Mesenchymal stem cell (in vitro differentiated cells and primary cell): Measurements from ENCODE around the gene CACNA1C.

Experiments
- DNase-seq: peaks from one replicate; pipeline ENCODE4 v3.0.0-alpha.2; 2013
- H2AFZ ChIP-seq: one replicate; pipeline ENCODE4 v1.6.1; 2013; ENCODE audit warnings: low read depth, mild to moderate bottlenecking, control low read depth, inconsistent platforms, low read length, moderate library complexity
- H2AK5ac ChIP-seq: 2 replicates; pipeline ENCODE4 v1.6.1; 2013; ENCODE audit warnings: low read length, moderate library complexity, mild to moderate bottlenecking, inconsistent platforms; ENCODE audit not compliant: severe bottlenecking
- H2BK120ac ChIP-seq: one replicate; pipeline ENCODE4 v1.6.1; 2013; ENCODE audit warnings: low read depth, mild to moderate bottlenecking, inconsistent platforms, low read length, moderate library complexity
- H2BK12ac ChIP-seq, 2 experiments: one replicate each; pipeline ENCODE4 v1.6.1; 2013; ENCODE audit warnings: inconsistent platforms in 2 of 2, low read length in 2 of 2, mild to moderate bottlenecking in 2 of 2, moderate library complexity in 2 of 2, control low read depth in 1 of 2
- H2BK15ac ChIP-seq: one replicate; pipeline ENCODE4 v1.6.1; 2013; ENCODE audit warnings: mild to moderate bottlenecking, low read depth, inconsistent platforms; ENCODE audit not compliant: poor library complexity, severe bottlenecking
- H2BK5ac ChIP-seq: 2 replicates; pipeline ENCODE4 v1.6.1; 2013; ENCODE audit warnings: low read depth, mild to moderate bottlenecking, low read length, control low read depth, inconsistent platforms; ENCODE audit not compliant: poor library complexity, severe bottlenecking
- H3K14ac ChIP-seq, 2 experiments: one replicate each; pipeline ENCODE4 v1.6.1; 2013; ENCODE audit warnings: inconsistent platforms in 2 of 2, low read length in 2 of 2, control low read depth in 1 of 2, mild to moderate bottlenecking in 1 of 2, moderate library complexity in 1 of 2
- H3K18ac ChIP-seq, 2 experiments: one replicate each; pipeline ENCODE4 v1.6.1; 2013; ENCODE audit warnings: inconsistent platforms in 2 of 2, low read length in 2 of 2, control low read depth in 1 of 2, low read depth in 1 of 2, mild to moderate bottlenecking in 1 of 2
- H3K23ac ChIP-seq, 2 experiments: one replicate each; pipeline ENCODE4 v1.6.1; 2013; ENCODE audit warnings: inconsistent platforms in 2 of 2, low read length in 2 of 2, mild to moderate bottlenecking in 2 of 2, moderate library complexity in 2 of 2, control low read depth in 1 of 2
- H3K27ac ChIP-seq: 2 replicates; pipeline ENCODE4 v1.5.1; 2013; ENCODE audit warnings: mild to moderate bottlenecking, moderate library complexity, low read length, control low read depth, inconsistent platforms; ENCODE audit not compliant: poor library complexity, severe bottlenecking
- H3K27me3 ChIP-seq, 2 experiments: 2 replicates each; pipeline versions ENCODE4 v1.6.1 to v1.7.0; 2013; ENCODE audit warnings: low read length in 2 of 2, mild to moderate bottlenecking in 2 of 2, moderate library complexity in 2 of 2, control low read depth in 1 of 2, inconsistent platforms in 1 of 2; ENCODE audit not compliant: control insufficient read depth in 1 of 2, insufficient read depth in 1 of 2
- H3K36me3 ChIP-seq, 2 experiments: 2 replicates each; pipeline versions ENCODE4 v1.6.1 to v1.7.0; 2013; ENCODE audit warnings: low read length in 2 of 2, control low read depth in 1 of 2, inconsistent platforms in 1 of 2, low read depth in 1 of 2, mild to moderate bottlenecking in 1 of 2; ENCODE audit not compliant: insufficient read depth in 2 of 2, control insufficient read depth in 1 of 2
- H3K4ac ChIP-seq, 2 experiments: one replicate each; pipeline ENCODE4 v1.6.1; 2013; ENCODE audit warnings: inconsistent platforms in 2 of 2, low read length in 2 of 2, mild to moderate bottlenecking in 2 of 2, moderate library complexity in 2 of 2, control low read depth in 1 of 2, low read depth in 1 of 2
- H3K4me1 ChIP-seq: 2 replicates; pipeline ENCODE4 v1.6.1; 2013; ENCODE audit warnings: low read depth, low read length, control low read depth; ENCODE audit not compliant: control insufficient read depth, insufficient read depth
- H3K4me2 ChIP-seq: 2 replicates; pipeline ENCODE4 v1.6.1; 2013; ENCODE audit warnings: low read length, mild to moderate bottlenecking, inconsistent platforms; ENCODE audit not compliant: poor library complexity, severe bottlenecking
- H3K4me3 ChIP-seq, 2 experiments: 2 replicates each; pipeline versions ENCODE4 v1.5.1 to v1.7.0; 2013; ENCODE audit warnings: low read length in 2 of 2, mild to moderate bottlenecking in 2 of 2, control low read depth in 1 of 2, low read depth in 1 of 2; ENCODE audit not compliant: insufficient read depth in 1 of 2
- H3K79me1 ChIP-seq: replicated peaks from 2 replicates; pipeline ENCODE4 v1.6.1; 2013; ENCODE audit warnings: mild to moderate bottlenecking, control low read depth, low read length, inconsistent platforms; ENCODE audit not compliant: poor library complexity, severe bottlenecking
- H3K9ac ChIP-seq: 2 replicates; pipeline ENCODE4 v1.7.0; 2013; ENCODE audit warnings: mild to moderate bottlenecking, low read length, moderate library complexity
- H3K9me3 ChIP-seq: 2 replicates; pipeline ENCODE4 v1.7.0; 2013; ENCODE audit warnings: mild to moderate bottlenecking, low read length; ENCODE audit not compliant: control insufficient read depth
- H4K8ac ChIP-seq: one replicate; pipeline ENCODE4 v1.6.1; 2013; ENCODE audit warnings: inconsistent platforms, mild to moderate bottlenecking, low read length, moderate library complexity
- H4K91ac ChIP-seq: one replicate; pipeline ENCODE4 v1.6.1; 2013; ENCODE audit warnings: mild to moderate bottlenecking, low read length, inconsistent platforms
- WGBS: methylation state at CpG from one replicate; pipeline ENCODE4 v1.1.7; 2013; ENCODE audit warnings: mixed read lengths; 5-methylcytosine and 5-hydroxymethylcytosine counted together

CACNA1C gene

DNA sequence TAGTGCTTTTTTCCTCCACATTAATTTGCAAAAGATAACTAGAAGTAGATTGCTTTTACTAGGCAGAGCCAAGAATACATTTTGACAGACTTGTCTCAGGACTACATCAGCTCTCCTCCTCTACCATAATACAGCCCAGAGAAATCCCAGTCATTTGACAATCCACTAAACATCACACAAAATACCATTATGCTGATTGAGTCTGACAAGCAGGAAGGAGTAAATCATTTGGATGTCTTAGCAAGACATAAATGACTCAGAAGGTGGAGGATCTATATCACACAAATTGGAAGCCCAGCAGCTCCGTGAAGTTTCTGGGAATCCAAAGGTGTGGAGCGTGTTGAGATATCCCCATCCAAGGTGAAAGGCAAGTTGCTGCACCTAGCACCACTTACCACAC is 666.6 kb downstream of the CACNA1C start:
- H2AK5ac ChIP-seq, result no peak overlapping the region

DNA sequence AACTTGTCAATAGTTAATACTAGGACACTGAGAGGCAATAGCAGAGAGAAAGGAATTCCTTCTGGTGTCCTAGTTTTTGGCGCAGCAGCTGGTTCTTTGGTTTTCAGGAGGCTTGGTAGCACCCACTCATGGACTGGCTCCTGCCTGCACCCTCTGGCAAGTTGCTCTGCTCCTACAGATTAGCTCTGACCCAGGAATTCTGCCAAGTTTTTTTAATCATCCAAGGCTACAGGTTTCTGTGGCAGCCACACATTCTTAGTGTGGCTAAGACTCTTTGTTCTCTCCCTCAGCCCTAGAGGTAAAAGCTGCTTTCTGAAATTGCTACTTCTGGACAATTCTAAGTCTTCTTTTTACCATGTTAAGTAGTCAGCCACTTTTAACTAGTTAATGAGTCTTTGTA is 670.0 kb downstream of the CACNA1C start:
- Histone ChIP-seq H3K9ac (no peak overlapping the region), H3K36me3 (no peaks in the 10 kb centered on the region), H2AK5ac (no peak overlapping the region), H3K27me3 (peaks cover 37 to 82% of the 10 kb centered on the region in 2 experiments), H2BK5ac (no peak overlapping the region), H2AFZ (no peak overlapping the region), H3K14ac (no peak overlapping the region), H3K79me1 (no peaks in the 10 kb centered on the region), H3K18ac (no peak overlapping the region), H2BK15ac (no peak overlapping the region), H3K4me2 (no peak overlapping the region), H4K91ac (no peak overlapping the region), H3K27ac (no peak overlapping the region), H2BK120ac (no peak overlapping the region), H3K4me1 (no peaks in the 10 kb centered on the region), H3K9me3 (no peaks in the 10 kb centered on the region), H3K23ac (no peak overlapping the region), H3K4ac (no peak overlapping the region), H4K8ac (no peak overlapping the region), H2BK12ac (no peak overlapping the region), H3K4me3 (no peak overlapping the region)
- no peak for DNase-seq
- WGBS, result 96% methylated on average over 1 of the region's 1 CpG

More for the DNA sequence above, 666.6 kb downstream of the CACNA1C start:
- H2BK12ac ChIP-seq, result no peak overlapping the region
- no peak overlapping the region for H4K91ac ChIP-seq
- no peak overlapping the region for H2AFZ ChIP-seq
- no peak overlapping the region for H3K9ac ChIP-seq
- no peak overlapping the region for H2BK120ac ChIP-seq
- no peaks in the 10 kb centered on the region for H3K36me3 ChIP-seq
- 48% methylated on average over 2 of the region's 2 CpGs for WGBS
- no peaks in the 10 kb centered on the region for H3K79me1 ChIP-seq
- H3K9me3 ChIP-seq, result no peaks in the 10 kb centered on the region
- H3K4me1 ChIP-seq, result no peaks in the 10 kb centered on the region
- DNase-seq, result peak; percentile 7
- H2BK15ac ChIP-seq, result no peak overlapping the region
- no peak overlapping the region for H3K4me2 ChIP-seq
- no peak overlapping the region for H3K18ac ChIP-seq
- H3K14ac ChIP-seq, result no peak overlapping the region
- H3K4me3 ChIP-seq, result no peak overlapping the region
- H4K8ac ChIP-seq, result no peak overlapping the region
- no peak overlapping the region for H3K23ac ChIP-seq
- H2BK5ac ChIP-seq, result no peak overlapping the region
- no peak overlapping the region for H3K4ac ChIP-seq
- no peak overlapping the region for H3K27ac ChIP-seq
- peaks cover 28 to 72% of the 10 kb centered on the region in 2 experiments for H3K27me3 ChIP-seq

DNA sequence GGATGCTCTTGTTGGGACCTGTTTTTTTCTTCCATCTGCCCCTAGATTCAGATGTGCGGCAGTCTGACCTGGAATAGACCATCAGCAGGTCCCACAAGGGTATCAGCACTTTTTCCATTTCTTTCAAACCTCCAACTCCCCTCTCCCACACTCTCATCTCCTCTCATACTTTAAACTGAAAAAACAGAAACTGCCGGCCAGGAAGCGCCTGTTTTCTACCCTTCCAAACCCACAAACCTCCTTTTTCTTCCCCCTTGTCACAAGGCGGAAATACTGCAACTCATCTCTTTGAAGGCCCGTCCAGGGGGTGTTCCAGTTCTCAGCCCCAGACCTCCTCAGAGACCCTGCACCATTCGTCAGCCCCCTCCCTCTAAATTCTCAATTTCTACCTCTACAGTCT is 679.5 kb downstream of the CACNA1C start:
- H3K4me2 ChIP-seq, result no peak overlapping the region
- no peaks in the 10 kb centered on the region for H3K36me3 ChIP-seq
- no peaks in the 10 kb centered on the region for H3K79me1 ChIP-seq
- H2AFZ ChIP-seq, result no peak overlapping the region
- no peak overlapping the region for H3K4ac ChIP-seq
- H2BK15ac ChIP-seq, result no peak overlapping the region
- H4K91ac ChIP-seq, result no peak overlapping the region
- peaks cover 33 to 89% of the 10 kb centered on the region in 2 experiments for H3K27me3 ChIP-seq
- H3K23ac ChIP-seq, result no peak overlapping the region
- no peak overlapping the region for H3K4me3 ChIP-seq
- H3K18ac ChIP-seq, result no peak overlapping the region
- H2BK120ac ChIP-seq, result no peak overlapping the region
- no peak overlapping the region for H2AK5ac ChIP-seq
- no peak overlapping the region for H3K14ac ChIP-seq
- no peak overlapping the region for H2BK12ac ChIP-seq
- no peak for DNase-seq
- H3K9ac ChIP-seq, result no peak overlapping the region
- H3K4me1 ChIP-seq, result no peaks in the 10 kb centered on the region
- 69% methylated on average over 6 of the region's 6 CpGs for WGBS
- H2BK5ac ChIP-seq, result no peak overlapping the region
- no peaks in the 10 kb centered on the region for H3K9me3 ChIP-seq
- H3K27ac ChIP-seq, result no peak overlapping the region
- H4K8ac ChIP-seq, result no peak overlapping the region

DNA sequence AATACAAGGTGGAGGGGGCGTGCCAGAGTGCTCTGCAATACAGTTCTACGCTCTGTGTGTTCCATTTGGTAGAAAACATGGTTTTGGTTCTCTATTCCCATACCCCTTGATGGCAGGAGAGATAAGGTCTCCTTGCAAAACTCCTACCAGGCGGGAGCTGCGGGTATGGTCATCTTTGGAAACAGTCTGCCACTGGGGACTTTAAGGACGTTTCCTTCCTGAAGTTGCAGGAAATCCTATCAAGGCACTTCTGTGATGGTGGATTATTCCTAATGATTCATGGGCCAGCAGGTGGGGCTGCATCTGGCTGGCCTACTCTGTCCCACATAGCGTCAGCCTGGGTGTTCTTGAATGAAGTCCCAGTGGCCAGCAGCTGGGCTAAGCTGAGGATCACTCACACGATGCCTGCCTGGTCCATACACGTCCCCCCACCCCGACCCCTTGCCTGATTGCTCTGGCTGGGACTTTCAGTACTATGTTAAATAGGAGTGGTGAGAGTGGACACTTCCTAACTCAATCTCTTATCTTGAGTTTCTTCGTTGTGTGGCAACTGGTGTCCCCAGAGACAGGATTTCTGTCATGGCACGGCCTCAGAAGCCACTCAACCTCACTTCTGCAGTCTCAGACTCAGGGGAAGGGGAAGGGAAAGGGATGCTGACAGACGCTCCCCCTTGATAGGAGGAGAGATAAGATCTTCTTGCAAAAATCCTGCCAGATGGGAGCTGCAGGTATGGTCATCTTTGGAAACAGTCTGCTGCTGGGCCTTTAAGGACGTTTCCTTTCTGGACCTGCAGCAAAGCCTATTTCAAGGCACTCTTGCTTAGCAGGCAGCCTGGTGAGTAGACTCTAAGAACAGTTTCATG is 680.9 kb downstream of the CACNA1C start:
- Histone ChIP-seq H3K4me3 (no peak overlapping the region), H3K4me2 (no peak overlapping the region), H2BK120ac (no peak overlapping the region), H3K27me3 (peaks cover 44 to 89% of the 10 kb centered on the region in 2 experiments), H2AK5ac (no peak overlapping the region), H2AFZ (no peak overlapping the region), H2BK12ac (no peak overlapping the region), H2BK15ac (no peak overlapping the region), H3K9me3 (no peaks in the 10 kb centered on the region), H3K23ac (peak overlapping the region in 1 of 2 experiments; percentile 52), H3K4ac (no peak overlapping the region), H3K4me1 (no peaks in the 10 kb centered on the region), H3K9ac (no peak overlapping the region), H3K79me1 (no peaks in the 10 kb centered on the region), H3K27ac (no peak overlapping the region), H4K8ac (no peak overlapping the region), H3K36me3 (no peaks in the 10 kb centered on the region), H4K91ac (no peak overlapping the region), H3K18ac (no peak overlapping the region), H3K14ac (peak overlapping the region in 1 of 2 experiments; percentile 11), H2BK5ac (no peak overlapping the region)
- WGBS, result 67% methylated on average over 10 of the region's 13 CpGs
- DNase-seq, result no peak
